Measurements from ENCODE around the gene ASTN2. TPM values are rescaled to one million over a fixed set of nuclear protein-coding genes. Genes with fewer than 3 reads are reported as not detected.

ASTN2 gene
- total and polyA plus RNA-seq, 9 of the 15 experiments (the other 6 are each of a cell fraction or from before 2014, with no cell fraction given): 0.56 to 3.5 (median 1.9) TPM

- TF ChIP-seq ZNF407 (IDR thresholded peaks at IDR 0.05; ENCODE audit: low read depth) (no peak), ETS2 (tag; IDR thresholded peaks at IDR 0.05; ENCODE audit: borderline replicate concordance, poor library complexity, severe bottlenecking) (no peak), CREB3 (tag; conservative IDR thresholded peaks at IDR 0.05; ENCODE audit: low read depth) (no peak; the same call in 1 of the 2 replicates), TBP (optimal IDR thresholded peaks at IDR 0.05; ENCODE audit: low read depth, low read length) (no peak), C11orf30 (IDR thresholded peaks at IDR 0.05; ENCODE audit: low read depth) (no peak), MEF2A (IDR thresholded peaks at IDR 0.05; ENCODE audit: control insufficient read depth, low read depth, low read length) (no peak), NUFIP1 (IDR thresholded peaks at IDR 0.05; ENCODE audit: partially characterized antibody) (no peak), UBTF (IDR thresholded peaks at IDR 0.05; ENCODE audit: borderline replicate concordance in 1 of 2, low read depth in 2 of 2, low read length in 2 of 2) (no peak), SMAD2 (IDR thresholded peaks at IDR 0.05; ENCODE audit: low read depth, low read length) (no peak), E2F5 (CRISPR knock-in tag; IDR thresholded peaks at IDR 0.05) (no peak), PURB (CRISPR knock-in tag; IDR thresholded peaks at IDR 0.05; ENCODE audit: low read depth) (no peak), ZNF584 (CRISPR knock-in tag; IDR thresholded peaks at IDR 0.05; ENCODE audit: low read depth) (peak; percentile 69; the same call in 1 of the 2 replicates), U2AF2 (optimal IDR thresholded peaks at IDR 0.05; ENCODE audit: low read depth, low read length) (no peak)
Measured at GRCh38 chr9:116420993-116421538, 993.8 kb downstream of the ASTN2 start (continued).

All from K562 (cell line).